T1000 (cell line): ENCODE data around the gene SORBS2.
"Not testable (repeated sequence)": the region's sequence is repeated elsewhere in the genome, so short reads cannot be mapped to it uniquely, and the experiment has no call there.

Experiments
- DNase-seq: peaks from one replicate; lab custom pipeline; 2025; ENCODE audit warnings: mixed read lengths; lab: John Stamatoyannopoulos, UW

The SORBS2 gene

GRCh38 chr4:185559251-185559914 is 252.6 kb downstream of the SORBS2 start:
- not testable (repeated sequence) for DNase-seq

- DNase-seq = no peak
These were observed 257.4 kb downstream of the SORBS2 start for GRCh38 chr4:185554365-185555126.

- DNase-seq = no peak
These were observed 259.7 kb downstream of the SORBS2 start for GRCh38 chr4:185552254-185552653.

GRCh38 chr4:185550933-185551332 is 261.1 kb downstream of the SORBS2 start:
- no peak for DNase-seq

GRCh38 chr4:185549095-185549639 is 262.8 kb downstream of the SORBS2 start:
- DNase-seq = no peak

GRCh38 chr4:185548587-185548986 is 263.4 kb downstream of the SORBS2 start:
- no peak for DNase-seq

- DNase-seq = no peak
These were observed 265.7 kb downstream of the SORBS2 start for GRCh38 chr4:185546335-185546734.

- DNase-seq = no peak
These were observed 269.2 kb downstream of the SORBS2 start for GRCh38 chr4:185542626-185543315.

- DNase-seq = no peak
These were observed 270.7 kb downstream of the SORBS2 start for GRCh38 chr4:185541251-185541727.

- no peak for DNase-seq
These were observed 271.4 kb downstream of the SORBS2 start for GRCh38 chr4:185540487-185541120.

GRCh38 chr4:185540040-185540439 is 272.0 kb downstream of the SORBS2 start:
- no peak for DNase-seq

- no peak for DNase-seq
These were observed 273.2 kb downstream of the SORBS2 start for GRCh38 chr4:185538806-185539205.

GRCh38 chr4:185536411-185536709 is 275.6 kb downstream of the SORBS2 start:
- DNase-seq = no peak

- DNase-seq = no peak
These were observed 276.2 kb downstream of the SORBS2 start for GRCh38 chr4:185535612-185536410.
